ENCODE measurements around the gene CRK.
A peak's percentile ranks its signal among the peaks of the same experiment; 100 is the strongest.

The CRK gene

GRCh38 chr17:1416414-1416813 is 39.6 kb downstream of the CRK start:
- CTCF ChIA-PET: no interaction called here
- DNase-seq (ENCODE audit: extremely low spot score): no peak
- POLR2A ChIA-PET: no interaction called here
- TF ChIP-seq BHLHE40 (IDR thresholded peaks at IDR 0.05; ENCODE audit: borderline replicate concordance) (no peak), ELF4 (IDR thresholded peaks at IDR 0.05) (no peak), FOXA1 (IDR thresholded peaks at IDR 0.05) (no peak), SP1 (IDR thresholded peaks at IDR 0.05) (no peak), FOXK2 (IDR thresholded peaks at IDR 0.05) (no peak), CTBP1 (IDR thresholded peaks at IDR 0.05; ENCODE audit: borderline replicate concordance) (no peak), NFRKB (IDR thresholded peaks at IDR 0.05) (no peak), FOXM1 (IDR thresholded peaks at IDR 0.05; ENCODE audit: borderline replicate concordance) (no peak), SUZ12 (IDR thresholded peaks at IDR 0.05) (no peak), TARDBP (IDR thresholded peaks at IDR 0.05) (no peak), L3MBTL2 (conservative IDR thresholded peaks at IDR 0.05) (no peak), LEF1 (IDR thresholded peaks at IDR 0.05; ENCODE audit: borderline replicate concordance) (no peak), ZNF384 (IDR thresholded peaks at IDR 0.05) (no peak), PKNOX1 (IDR thresholded peaks at IDR 0.05) (no peak), HDGF (IDR thresholded peaks at IDR 0.05; ENCODE audit: borderline replicate concordance) (no peak), ARNT (IDR thresholded peaks at IDR 0.05) (no peak)

GRCh38 chr17:1414634-1415033 is 41.4 kb downstream of the CRK start:
- ChIA-PET CTCF (no interaction called here), POLR2A (no interaction called here)
- DNase-seq (ENCODE audit: extremely low spot score): no peak
- TF ChIP-seq FOXK2 (IDR thresholded peaks at IDR 0.05) (no peak), LEF1 (IDR thresholded peaks at IDR 0.05; ENCODE audit: borderline replicate concordance) (no peak), HDGF (IDR thresholded peaks at IDR 0.05; ENCODE audit: borderline replicate concordance) (no peak), TARDBP (IDR thresholded peaks at IDR 0.05) (no peak)

GRCh38 chr17:1414001-1414574 is 41.9 kb downstream of the CRK start:
- ChIA-PET POLR2A (interaction anchor here (1.7 kb wide), 1 partner anchor 14 kb away, joined by 3 read pairs; the partner anchor contains the start of gene YWHAE), CTCF (interaction anchor here (0.7 kb wide), 1 partner anchor 753 kb away, joined by 3 read pairs; no protein-coding TSS in a partner anchor)
- no peak for DNase-seq (ENCODE audit: extremely low spot score)
- no peak for TF ChIP-seq PKNOX1 (IDR thresholded peaks at IDR 0.05)
- no peak for TF ChIP-seq SUZ12 (IDR thresholded peaks at IDR 0.05)
- TF ChIP-seq ELF4 (IDR thresholded peaks at IDR 0.05): no peak
- no peak for TF ChIP-seq CTBP1 (IDR thresholded peaks at IDR 0.05; ENCODE audit: borderline replicate concordance)
- no peak for TF ChIP-seq BHLHE40 (IDR thresholded peaks at IDR 0.05; ENCODE audit: borderline replicate concordance)
- no peak for TF ChIP-seq FOXA1 (IDR thresholded peaks at IDR 0.05)
- TF ChIP-seq ARNT (IDR thresholded peaks at IDR 0.05): no peak
- TF ChIP-seq FOXM1 (IDR thresholded peaks at IDR 0.05; ENCODE audit: borderline replicate concordance): no peak
- TF ChIP-seq LEF1 (IDR thresholded peaks at IDR 0.05; ENCODE audit: borderline replicate concordance): no peak
- TF ChIP-seq NFRKB (IDR thresholded peaks at IDR 0.05): no peak
- no peak for TF ChIP-seq SP1 (IDR thresholded peaks at IDR 0.05)
- no peak for TF ChIP-seq HDGF (IDR thresholded peaks at IDR 0.05; ENCODE audit: borderline replicate concordance)
- no peak for TF ChIP-seq L3MBTL2 (conservative IDR thresholded peaks at IDR 0.05)
- no peak for TF ChIP-seq TARDBP (IDR thresholded peaks at IDR 0.05)
- no peak for TF ChIP-seq ZNF384 (IDR thresholded peaks at IDR 0.05)
- no peak for TF ChIP-seq FOXK2 (IDR thresholded peaks at IDR 0.05)

GRCh38 chr17:1413281-1413791 is 42.7 kb downstream of the CRK start:
- POLR2A ChIA-PET: interaction anchor here (1.7 kb wide), 1 partner anchor 13 kb away, joined by 3 read pairs; the partner anchor contains the start of gene YWHAE
- CTCF ChIA-PET: interaction anchor here (0.7 kb wide), 1 partner anchor 754 kb away, joined by 3 read pairs; no protein-coding TSS in a partner anchor
- TF ChIP-seq ZNF384 (IDR thresholded peaks at IDR 0.05) (peak; percentile 72), HDGF (IDR thresholded peaks at IDR 0.05; ENCODE audit: borderline replicate concordance) (no peak), PKNOX1 (IDR thresholded peaks at IDR 0.05) (peak; percentile 74)
- no peak for DNase-seq (ENCODE audit: extremely low spot score)

GRCh38 chr17:1412185-1413110 is 43.6 kb downstream of the CRK start:
- TF ChIP-seq TARDBP (IDR thresholded peaks at IDR 0.05) (no peak), ELF4 (IDR thresholded peaks at IDR 0.05) (no peak), ZNF384 (IDR thresholded peaks at IDR 0.05) (no peak), HDGF (IDR thresholded peaks at IDR 0.05; ENCODE audit: borderline replicate concordance) (no peak), PKNOX1 (IDR thresholded peaks at IDR 0.05) (no peak), FOXM1 (IDR thresholded peaks at IDR 0.05; ENCODE audit: borderline replicate concordance) (no peak), NFRKB (IDR thresholded peaks at IDR 0.05) (no peak)
- no peak for DNase-seq (ENCODE audit: extremely low spot score)
- ChIA-PET POLR2A (interaction anchor here (1.7 kb wide), 1 partner anchor 12 kb away, joined by 3 read pairs; the partner anchor contains the start of gene YWHAE), CTCF (no interaction called here)

Measured in HEK293T (cell line).